ENCODE results near the gene ZNF536.
"Not testable (repeated sequence)": the region's sequence is repeated elsewhere in the genome, so short reads cannot be mapped to it uniquely, and the experiment has no call there.

DNA sequence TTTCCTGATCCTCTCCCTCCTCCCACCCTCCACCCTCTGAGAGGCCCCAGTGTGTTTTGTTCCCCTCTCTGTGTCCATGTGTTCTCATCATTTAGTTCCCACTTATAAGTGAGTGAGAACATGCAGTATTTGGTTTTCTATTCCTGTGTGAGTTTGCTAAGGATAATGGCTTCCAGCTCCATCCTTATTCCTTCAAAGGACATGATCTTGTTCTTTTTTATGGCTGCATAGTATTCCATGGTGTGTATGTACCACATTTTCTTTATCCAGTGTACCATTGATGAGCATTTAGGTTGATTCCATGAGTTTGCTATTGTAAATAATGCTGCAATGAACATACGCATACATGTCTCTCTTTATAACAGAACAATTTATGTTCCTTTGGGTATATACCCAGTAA, 25.7 kb upstream of the ZNF536 start:
- TF ChIP-seq, protein P1, sequence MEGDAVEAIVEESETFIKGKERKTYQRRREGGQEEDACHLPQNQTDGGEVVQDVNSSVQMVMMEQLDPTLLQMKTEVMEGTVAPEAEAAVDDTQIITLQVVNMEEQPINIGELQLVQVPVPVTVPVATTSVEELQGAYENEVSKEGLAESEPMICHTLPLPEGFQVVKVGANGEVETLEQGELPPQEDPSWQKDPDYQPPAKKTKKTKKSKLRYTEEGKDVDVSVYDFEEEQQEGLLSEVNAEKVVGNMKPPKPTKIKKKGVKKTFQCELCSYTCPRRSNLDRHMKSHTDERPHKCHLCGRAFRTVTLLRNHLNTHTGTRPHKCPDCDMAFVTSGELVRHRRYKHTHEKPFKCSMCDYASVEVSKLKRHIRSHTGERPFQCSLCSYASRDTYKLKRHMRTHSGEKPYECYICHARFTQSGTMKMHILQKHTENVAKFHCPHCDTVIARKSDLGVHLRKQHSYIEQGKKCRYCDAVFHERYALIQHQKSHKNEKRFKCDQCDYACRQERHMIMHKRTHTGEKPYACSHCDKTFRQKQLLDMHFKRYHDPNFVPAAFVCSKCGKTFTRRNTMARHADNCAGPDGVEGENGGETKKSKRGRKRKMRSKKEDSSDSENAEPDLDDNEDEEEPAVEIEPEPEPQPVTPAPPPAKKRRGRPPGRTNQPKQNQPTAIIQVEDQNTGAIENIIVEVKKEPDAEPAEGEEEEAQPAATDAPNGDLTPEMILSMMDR (IDR thresholded peaks at IDR 0.05; ENCODE audit: low read length) = not testable (repeated sequence)
- not testable (repeated sequence) for TF ChIP-seq EZH2 (optimal IDR thresholded peaks at IDR 0.05; ENCODE audit: low read depth, low read length)
